GM18505 (cell line): ENCODE measurements around the gene TRRAP.

Source experiments
- ATAC-seq: cut with Tn5 transposase; IDR thresholded peaks from one replicate; pipeline ENCODE4 v1.9.1; 2021; ENCODE audit not compliant: unreplicated experiment
- POLR2A ChIP-seq: IDR thresholded peaks from 4 replicates; pipeline ENCODE4 v1.6.1; 2011; ENCODE audit warnings: borderline replicate concordance; ENCODE audit not compliant: insufficient read depth, insufficient read length; ENCODE audit errors: extremely low read depth

TRRAP gene

DNA sequence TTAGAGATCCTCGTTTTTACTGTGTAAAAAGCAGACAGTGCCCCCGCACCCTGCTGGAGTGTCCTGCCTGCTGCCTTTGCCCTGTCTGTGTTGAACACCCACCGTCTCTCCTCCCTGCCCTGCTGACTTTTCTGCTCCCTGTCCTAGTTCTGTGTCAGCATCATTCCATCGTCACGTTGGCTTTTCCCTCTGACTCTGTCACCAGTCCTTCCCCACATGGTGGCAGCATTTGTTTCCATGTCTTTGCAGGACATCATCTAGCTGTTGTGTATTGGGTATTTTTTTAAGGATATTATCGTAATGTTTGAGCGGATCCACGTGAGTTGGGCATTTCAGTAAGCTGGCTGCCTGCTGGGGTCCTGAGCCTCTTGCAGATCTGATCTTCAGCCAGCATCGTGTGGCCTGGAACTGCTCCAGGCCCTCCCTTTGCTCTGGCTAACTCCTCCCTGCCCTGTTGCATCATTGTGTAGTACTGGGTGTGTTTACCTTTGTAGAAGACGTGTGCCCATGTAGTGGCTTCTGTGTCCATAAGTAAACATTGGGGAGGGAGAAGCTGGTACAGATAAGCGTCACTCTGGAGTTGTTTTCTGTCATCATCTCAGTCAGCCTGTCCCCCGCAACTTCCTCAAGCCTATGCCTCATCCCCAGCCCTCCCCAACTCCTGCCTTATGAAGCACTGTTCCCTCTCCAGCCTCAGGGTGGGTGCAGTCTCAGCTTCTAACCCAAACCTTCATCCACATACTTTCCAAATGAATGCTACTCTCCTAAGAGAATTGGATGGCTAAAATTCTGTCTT, 44.3 kb downstream of the TRRAP start:
- ATAC-seq = no peak
- TF ChIP-seq POLR2A = no peak

DNA sequence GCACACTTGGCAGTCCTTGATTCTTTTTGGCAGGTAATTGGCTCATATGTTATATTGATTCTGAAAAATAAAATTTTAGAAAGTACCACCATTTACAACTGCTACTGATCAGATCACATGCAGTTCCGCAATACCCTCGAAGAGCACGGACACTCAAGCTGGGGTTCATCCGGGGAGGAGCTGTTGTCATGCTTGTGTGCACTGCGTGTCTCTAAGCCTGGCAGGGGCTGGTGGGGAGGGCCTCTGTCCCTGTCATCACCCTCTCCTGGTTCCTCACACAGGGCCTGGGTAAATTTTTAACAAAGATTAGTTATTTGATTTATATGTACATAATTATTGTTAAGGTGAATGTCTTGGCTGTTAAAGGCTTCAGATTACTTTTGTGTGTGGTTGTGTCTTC, 45.2 kb downstream of the TRRAP start:
- no peak for TF ChIP-seq POLR2A
- no peak for ATAC-seq

DNA sequence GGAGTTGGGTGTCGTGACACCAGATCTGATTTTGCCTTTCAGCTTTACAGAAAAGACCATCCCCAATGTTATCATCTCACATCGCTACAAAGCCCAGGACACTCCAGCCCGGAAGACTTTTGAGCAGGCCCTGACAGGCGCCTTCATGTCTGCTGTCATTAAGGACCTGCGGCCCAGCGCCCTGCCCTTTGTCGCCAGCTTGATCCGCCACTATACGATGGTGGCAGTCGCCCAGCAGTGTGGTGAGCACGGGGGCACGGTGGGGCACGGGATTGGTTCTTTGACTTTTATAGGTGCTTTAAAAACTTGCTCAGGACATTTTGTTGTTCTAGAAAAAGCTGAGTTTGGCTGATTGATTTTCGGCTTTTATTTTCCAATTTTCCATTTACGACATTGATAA, 48.8 kb downstream of the TRRAP start:
- no peak for ATAC-seq
- no peak for TF ChIP-seq POLR2A

DNA sequence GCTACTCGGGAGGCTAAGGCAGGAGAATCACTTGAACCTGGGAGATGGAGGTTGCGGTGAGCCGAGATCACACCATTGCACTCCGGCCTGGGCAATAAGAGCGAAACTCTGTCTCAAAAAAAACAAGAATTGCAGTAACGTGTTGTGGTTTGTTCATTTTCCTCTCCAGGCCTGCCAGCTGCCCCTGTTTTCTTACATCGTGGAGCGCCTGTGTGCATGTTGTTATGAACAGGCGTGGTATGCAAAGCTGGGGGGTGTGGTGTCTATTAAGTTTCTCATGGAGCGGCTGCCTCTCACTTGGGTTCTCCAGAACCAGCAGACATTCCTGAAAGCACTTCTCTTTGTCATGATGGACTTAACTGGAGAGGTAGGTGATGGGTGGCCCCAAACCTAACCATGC, 52.1 kb downstream of the TRRAP start:
- ATAC-seq = no peak
- TF ChIP-seq POLR2A = no peak

DNA sequence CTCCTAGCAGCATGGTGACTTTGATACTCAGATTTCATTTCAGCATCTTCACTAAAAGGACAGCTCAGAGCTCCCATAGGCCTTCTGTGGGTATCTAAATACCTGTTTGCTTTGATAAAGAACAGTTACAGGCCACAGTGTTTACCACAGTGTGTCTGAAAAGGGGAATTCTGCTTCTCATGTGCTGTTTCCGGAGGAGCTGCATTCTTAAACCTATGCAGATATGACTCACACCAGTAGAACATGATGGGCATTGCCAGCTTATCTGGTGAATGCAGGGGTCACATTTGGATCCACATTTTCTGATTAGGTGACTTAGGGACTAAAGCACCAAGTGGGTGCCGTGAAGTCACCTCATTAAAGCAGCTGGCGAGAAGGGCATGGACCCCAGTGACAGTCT, 52.6 kb downstream of the TRRAP start:
- TF ChIP-seq POLR2A = peak; percentile 25

DNA sequence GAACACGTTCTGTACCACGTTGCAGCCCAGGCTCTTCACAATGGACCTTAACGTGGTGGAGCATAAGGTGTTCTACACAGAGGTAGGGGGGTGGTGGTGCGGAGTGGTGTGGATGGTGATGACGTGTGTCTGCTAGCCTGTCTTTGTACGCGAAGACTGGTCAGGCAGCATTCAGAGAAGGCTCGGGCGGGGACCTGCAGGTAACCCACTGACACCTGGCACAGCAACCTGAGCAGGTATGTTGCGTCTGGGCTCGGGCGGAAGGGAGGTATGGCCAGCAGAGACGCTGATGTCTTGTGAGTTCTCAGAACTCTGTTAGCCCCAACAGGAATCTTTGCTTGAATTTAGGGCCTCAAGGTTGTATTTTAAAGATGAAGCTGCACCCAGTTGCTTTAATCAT, 55.0 kb downstream of the TRRAP start:
- no peak for ATAC-seq
- no peak for TF ChIP-seq POLR2A

More for the DNA sequence above, 52.6 kb downstream of the TRRAP start:
- ATAC-seq = no peak

DNA sequence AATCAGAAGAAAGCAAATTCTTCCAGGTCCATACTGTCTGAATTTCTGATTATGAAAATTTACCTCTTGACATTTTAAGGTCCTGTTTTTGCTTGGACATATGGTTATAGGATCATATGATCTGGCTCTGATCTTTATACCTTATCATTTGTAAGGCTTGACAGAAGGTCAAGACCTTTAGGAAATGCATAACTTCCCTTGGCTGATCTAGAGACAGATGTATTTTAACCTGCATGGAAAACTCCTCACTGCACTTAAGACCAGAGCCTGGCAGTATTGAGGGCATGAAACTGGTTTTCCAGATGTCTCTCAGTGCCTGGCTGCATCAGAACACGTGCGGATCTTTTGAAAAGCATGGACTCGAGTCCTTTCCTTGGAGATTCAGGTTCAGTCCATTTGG, 55.9 kb downstream of the TRRAP start:
- no peak for ATAC-seq
- TF ChIP-seq POLR2A = no peak

DNA sequence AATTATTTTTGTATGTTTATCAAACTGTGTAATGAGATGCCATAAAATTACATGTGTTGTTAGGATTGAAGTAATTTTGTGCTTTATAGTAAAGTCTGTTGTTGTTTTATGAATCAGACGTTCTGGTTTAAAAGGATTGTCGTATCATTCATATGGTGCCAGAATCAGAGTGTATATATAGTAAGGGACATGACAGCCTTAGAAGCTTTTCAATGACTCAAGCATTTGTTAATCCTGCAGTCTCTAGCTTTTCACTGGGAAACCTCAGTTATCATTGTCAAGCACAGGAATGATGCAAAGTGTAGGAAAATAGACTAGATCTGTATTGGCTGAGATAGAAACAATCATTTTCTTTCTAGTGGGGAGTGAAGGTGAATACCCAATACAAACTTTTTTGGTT, 57.5 kb downstream of the TRRAP start:
- ATAC-seq = no peak
- TF ChIP-seq POLR2A = no peak

DNA sequence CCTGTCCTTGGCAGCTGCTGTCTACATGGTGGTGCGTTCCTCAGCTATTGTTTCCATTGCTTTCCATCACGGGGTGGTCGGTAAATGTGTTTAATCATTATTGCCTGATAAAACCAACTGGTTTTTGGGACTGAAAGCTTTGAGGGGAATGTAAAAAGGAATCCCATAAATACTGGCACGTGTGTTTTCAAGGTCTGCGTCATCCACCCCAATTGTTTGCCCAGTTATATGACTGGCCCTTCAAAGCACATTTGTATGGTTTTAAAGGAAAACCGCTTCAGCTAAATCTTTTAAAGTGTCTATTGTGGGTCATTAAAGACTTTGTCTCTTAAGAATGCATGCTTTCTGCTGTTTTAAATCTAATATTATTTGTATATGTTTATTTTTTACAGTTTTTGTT, 65.0 kb downstream of the TRRAP start:
- TF ChIP-seq POLR2A = no peak
- ATAC-seq = no peak

DNA sequence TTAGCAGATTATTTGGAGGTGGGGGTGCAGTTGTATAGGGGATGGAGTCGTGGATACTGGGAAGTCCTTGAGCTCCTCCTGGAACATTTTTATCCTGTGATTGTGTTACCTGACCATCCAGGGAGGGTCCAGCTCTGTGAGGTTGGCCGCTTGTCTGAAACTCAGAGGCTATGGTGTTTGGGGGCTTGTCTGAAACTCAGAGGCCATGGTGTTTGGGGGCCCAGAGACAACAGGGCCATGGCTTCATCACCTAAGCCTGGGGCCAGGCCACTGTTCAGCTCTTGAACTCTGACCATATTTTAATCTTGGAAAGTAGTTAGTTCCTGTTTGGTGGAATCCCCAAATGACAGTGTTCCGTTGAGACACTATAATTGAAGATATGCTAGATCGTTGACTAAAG, 66.1 kb downstream of the TRRAP start:
- no peak for ATAC-seq

DNA sequence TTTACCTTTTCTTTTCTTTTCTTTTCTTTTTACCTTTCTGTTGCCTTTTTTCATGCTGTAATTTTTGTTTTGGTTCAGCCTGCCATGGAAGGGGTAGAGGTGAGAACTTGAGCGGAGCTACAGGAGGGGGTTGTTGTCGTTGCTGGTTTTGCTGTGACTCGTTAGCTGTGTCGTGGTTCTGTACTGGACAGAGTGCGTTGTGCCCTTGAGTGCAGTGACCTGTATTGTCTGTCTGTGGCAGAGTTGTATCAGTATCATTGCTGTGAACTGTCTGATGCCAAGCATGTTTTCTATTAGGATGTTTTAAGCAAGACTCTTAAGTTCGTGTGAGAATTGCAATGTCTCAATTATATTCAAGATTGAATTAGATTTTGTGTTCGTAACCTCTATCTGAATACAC, 67.5 kb downstream of the TRRAP start:
- no peak for ATAC-seq

More for the DNA sequence above, 66.1 kb downstream of the TRRAP start:
- TF ChIP-seq POLR2A = no peak

DNA sequence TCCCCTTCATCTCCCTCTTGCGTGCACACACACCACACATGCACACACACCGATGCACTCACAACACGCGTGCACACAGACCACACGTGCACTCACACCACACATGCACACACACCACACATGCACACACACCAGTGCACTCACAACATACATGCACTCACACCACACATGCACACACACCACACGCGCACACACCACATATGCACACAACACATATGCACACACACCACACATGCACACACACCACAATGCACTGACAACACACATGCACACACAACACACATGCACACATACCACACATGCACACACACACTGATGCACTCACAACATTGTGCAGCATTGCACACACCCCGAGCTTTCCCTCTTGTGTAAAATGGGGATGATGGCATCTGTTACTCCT, 68.1 kb downstream of the TRRAP start:
- ATAC-seq = no peak
- TF ChIP-seq POLR2A = no peak

More for the DNA sequence above, 67.5 kb downstream of the TRRAP start:
- TF ChIP-seq POLR2A = no peak

DNA sequence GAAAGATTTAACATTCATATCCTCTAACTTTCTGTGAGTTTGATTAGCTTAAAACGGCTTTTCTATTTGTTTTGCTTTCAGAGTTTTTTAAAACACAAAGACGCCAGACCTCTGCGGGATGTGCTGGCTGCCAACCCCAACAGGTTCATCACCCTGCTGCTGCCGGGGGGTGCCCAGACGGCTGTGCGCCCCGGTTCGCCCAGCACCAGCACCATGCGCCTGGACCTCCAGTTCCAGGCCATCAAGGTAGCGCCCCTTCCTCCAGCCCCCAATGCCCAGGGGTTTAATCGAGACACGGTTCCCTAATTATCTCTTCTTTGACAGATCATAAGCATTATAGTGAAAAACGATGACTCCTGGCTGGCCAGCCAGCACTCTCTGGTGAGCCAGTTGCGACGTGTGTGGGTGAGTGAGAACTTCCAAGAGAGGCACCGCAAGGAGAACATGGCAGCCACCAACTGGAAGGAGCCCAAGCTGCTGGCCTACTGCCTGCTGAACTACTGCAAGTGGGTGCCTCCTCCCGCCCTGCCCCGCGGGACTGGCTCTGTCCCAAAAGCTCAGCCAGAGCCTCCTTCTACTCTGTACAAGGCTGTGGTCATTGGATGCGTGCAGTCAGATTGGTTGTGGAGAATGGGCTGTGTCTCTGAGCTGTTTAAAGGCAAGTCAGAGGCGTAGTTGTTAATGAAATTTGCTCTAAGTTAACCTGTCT, 71.2 kb downstream of the TRRAP start:
- ATAC-seq = no peak
- no peak for TF ChIP-seq POLR2A

DNA sequence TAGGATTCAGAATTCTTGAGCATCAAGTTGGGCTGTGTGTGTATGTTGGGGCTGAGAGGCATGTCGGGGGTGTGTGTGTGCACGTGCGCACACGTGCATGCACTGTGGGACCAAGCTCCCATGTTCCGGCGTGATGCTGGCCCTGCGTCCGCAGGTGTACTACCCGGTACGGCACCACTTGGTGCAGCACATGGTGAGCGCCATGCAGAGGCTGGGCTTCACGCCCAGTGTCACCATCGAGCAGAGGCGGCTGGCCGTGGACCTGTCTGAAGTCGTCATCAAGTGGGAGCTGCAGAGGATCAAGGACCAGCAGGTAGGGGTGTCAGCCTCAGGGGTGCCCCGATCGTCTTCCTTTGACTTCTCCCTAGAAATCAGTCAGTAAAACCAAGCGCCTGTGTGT, 77.7 kb downstream of the TRRAP start:
- ATAC-seq = no peak
- TF ChIP-seq POLR2A = no peak

DNA sequence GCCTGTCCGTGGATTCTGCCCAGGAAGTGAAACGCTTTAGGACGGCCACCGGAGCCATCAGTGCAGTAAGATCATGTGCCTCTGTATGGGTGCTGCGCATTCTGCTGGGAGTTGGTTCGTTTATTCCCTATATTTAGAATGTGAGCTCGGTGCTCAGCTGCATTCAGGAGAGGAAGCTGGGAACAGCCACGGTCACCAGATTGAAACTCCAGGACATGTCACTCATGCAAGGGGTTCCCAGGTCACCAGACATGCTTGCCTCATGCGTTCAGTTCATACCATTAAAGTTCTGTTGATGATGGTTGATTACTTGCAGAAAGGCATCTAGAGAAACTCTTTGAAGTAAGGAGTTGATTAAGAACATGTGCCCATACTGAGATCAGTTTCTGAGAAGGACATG, 78.1 kb downstream of the TRRAP start:
- ATAC-seq = no peak

DNA sequence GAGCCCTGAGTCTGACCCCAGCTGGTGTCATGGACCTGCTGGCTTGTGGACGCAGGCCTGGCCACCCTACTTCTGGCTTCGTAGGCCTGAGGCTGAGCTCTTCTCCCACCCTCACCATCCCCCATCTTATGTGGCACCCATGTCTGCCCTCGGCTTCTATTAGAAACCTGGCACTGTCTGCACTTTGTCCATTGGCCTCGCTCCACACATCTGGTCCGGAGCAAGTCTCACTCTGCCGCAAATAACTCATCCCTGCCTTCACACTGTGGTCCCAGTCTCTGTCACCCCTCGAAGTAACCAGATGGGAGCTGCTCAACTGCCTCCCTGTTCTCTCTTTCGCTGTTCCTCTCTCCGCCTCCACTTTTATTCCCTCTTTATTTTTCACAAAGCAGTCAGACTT, 78.6 kb downstream of the TRRAP start:
- no peak for ATAC-seq
- TF ChIP-seq POLR2A = no peak

More for the DNA sequence above, 78.1 kb downstream of the TRRAP start:
- no peak for TF ChIP-seq POLR2A
